Panc1 (cell line): ENCODE data around the gene SLC22A17. TPM values are rescaled to one million over a fixed set of nuclear protein-coding genes. Genes with fewer than 3 reads are reported as not detected.
A peak's percentile ranks its signal among the peaks of the same experiment; 100 is the strongest.

Source experiments
- ATAC-seq: fragments of 200-7000 bp; cut with Tn5 transposase; 2 replicates; pipeline ENCODE4 v1.9.1; 2020; ENCODE audit warnings: mild to moderate bottlenecking, moderate library complexity
- BruUV-seq: library from RNA; stranded (reverse); fragments of 400-500 nt; replicated peaks from 2 replicates; lab custom pipeline; 2021; lab: Mats Ljungman, UMichigan
- CTCF ChIA-PET: fragments of 300-600 bp; sonication (Branson Sonifier 250); formaldehyde crosslinking; loops from one replicate; lab custom pipeline; 2022; ENCODE audit warnings: antibody characterized with exemption; lab: Charles Lee
- POLR2A ChIA-PET: fragments of 300-600 bp; sonication (Branson Sonifier 250); formaldehyde crosslinking; loops from one replicate; lab custom pipeline; 2022; ENCODE audit warnings: antibody characterized with exemption; lab: Charles Lee
- DNase-seq: peaks from one replicate; pipeline ENCODE4 v3.0.0-alpha.2; 2010; ENCODE audit warnings: low read depth, low spot score
- H3K27ac ChIP-seq: 2 replicates; pipeline ENCODE4 v1.5.1; 2011; ENCODE audit warnings: mild to moderate bottlenecking, low read length, inconsistent platforms
- H3K27me3 ChIP-seq: fragments of 200-500 bp; sonication (Bioruptor generic); 2 replicates; pipeline ENCODE4 v1.6.0; 2014; ENCODE audit warnings: low read length, inconsistent platforms; ENCODE audit not compliant: control insufficient read depth, insufficient read depth
- H3K36me3 ChIP-seq: fragments of 200-500 bp; sonication (Bioruptor generic); 2 replicates; pipeline ENCODE4 v1.5.1; 2014; ENCODE audit warnings: inconsistent platforms, mild to moderate bottlenecking, low read length, moderate library complexity; ENCODE audit not compliant: control insufficient read depth, insufficient read depth
- H3K4me1 ChIP-seq: 2 replicates; pipeline ENCODE4 v1.5.1; 2011; ENCODE audit warnings: inconsistent platforms, mild to moderate bottlenecking, low read length, moderate library complexity; ENCODE audit not compliant: control insufficient read depth, insufficient read depth
- H3K4me3 ChIP-seq, 2 experiments: 2 replicates each; pipeline ENCODE4 v1.5.1; 2011 to 2012; ENCODE audit warnings: low read depth in 2 of 2, low read length in 2 of 2, mild to moderate bottlenecking in 2 of 2, inconsistent platforms in 1 of 2, moderate library complexity in 1 of 2
- H3K9me3 ChIP-seq: fragments of 200-500 bp; sonication (Bioruptor generic); 2 replicates; pipeline ENCODE4 v1.5.1; 2014; ENCODE audit warnings: low read depth, mild to moderate bottlenecking, inconsistent platforms, low read length, moderate library complexity; ENCODE audit not compliant: control insufficient read depth, insufficient read depth
- CTCF ChIP-seq: fragments of 450-650 bp; IDR thresholded peaks from 2 replicates; pipeline ENCODE4 v1.5.1; 2017; ENCODE audit warnings: mild to moderate bottlenecking
- POLR2AphosphoS5 ChIP-seq: IDR thresholded peaks from 2 replicates; pipeline ENCODE4 v1.6.1; 2012; ENCODE audit warnings: mild to moderate bottlenecking, low read depth, low read length, moderate library complexity
- REST ChIP-seq, 2 experiments: IDR thresholded peaks; 2 replicates each; pipeline ENCODE4 v1.6.1; 2011 to 2012; ENCODE audit warnings: low read depth in 2 of 2, control low read depth in 1 of 2, low read length in 1 of 2, mild to moderate bottlenecking in 1 of 2, moderate library complexity in 1 of 2; ENCODE audit not compliant: insufficient read depth in 1 of 2
- SIN3A ChIP-seq: IDR thresholded peaks from 2 replicates; pipeline ENCODE4 v1.6.1; 2012; ENCODE audit warnings: low read depth, mild to moderate bottlenecking, low read length, moderate library complexity, borderline replicate concordance; ENCODE audit not compliant: insufficient read depth
- TCF7L2 ChIP-seq: IDR thresholded peaks from 2 replicates; pipeline ENCODE4 v1.6.1; 2011; ENCODE audit warnings: mild to moderate bottlenecking, low read depth, low read length, inconsistent platforms
- in situ Hi-C: cut with HindIII; loops from 2 replicates; pipeline ENCODE4 v1.10.0; 2016; ENCODE audit warnings: low sequenced_read_pairs, low pct_unique_long_range_greater_than_20kb
- intact Hi-C: fragments of 100-400 bp; cut with micrococcal nuclease; formaldehyde crosslinking; loops from one replicate; pipeline ENCODE4 v1.10.0; 2022; ENCODE audit not compliant: unreplicated experiment
- total RNA-seq: library from RNA; stranded (reverse); gene quantifications from one replicate; pipeline ENCODE4 v1.2.1, GENCODE V29; 2021; ENCODE audit not compliant: unreplicated experiment

SLC22A17 gene
- total RNA-seq, 1 experiment from 2014 or later = 3.2 TPM

GRCh38 chr14:23361320-23361719 lies 8.6 kb upstream of the SLC22A17 start:
- TF ChIP-seq REST (IDR thresholded peaks at IDR 0.05; ENCODE audit: insufficient read depth in 1 of 2, low read depth in 2 of 2, low read length in 1 of 2) (no peak), TCF7L2 (no peak), POLR2AphosphoS5 (no peak), CTCF (no peak), SIN3A (no peak)
- in situ Hi-C loops (no loop called here), intact Hi-C loops (no loop called here)
- no peaks in the 10 kb centered on the region for H3K36me3 ChIP-seq
- no peak overlapping the region for H3K4me3 ChIP-seq
- H3K27ac ChIP-seq = no peak overlapping the region
- H3K4me1 ChIP-seq = no peaks in the 10 kb centered on the region
- no peaks in the 10 kb centered on the region; the same call in 1 of the 2 replicates for H3K27me3 ChIP-seq
- BruUV-seq = no TSS peak
- ATAC-seq = no peak
- DNase-seq = no peak
- ChIA-PET CTCF (interaction anchor here (1.0 to 1.5 kb wide), 2 partner anchors 18 to 55 kb away, joined by 3 to 7 read pairs; partner anchors contain the start of gene BCL2L2), POLR2A (no interaction called here)
- no peaks in the 10 kb centered on the region for H3K9me3 ChIP-seq

GRCh38 chr14:23360496-23360895 lies 7.8 kb upstream of the SLC22A17 start:
- no peaks in the 10 kb centered on the region for H3K4me1 ChIP-seq
- CTCF ChIA-PET = interaction anchor here (0.5 to 1.5 kb wide), 4 partner anchors 19 to 54 kb away, joined by 3 to 7 read pairs (median 4); partner anchors contain the start of gene BCL2L2
- ATAC-seq = peak; percentile 55; the same call in 1 of the 2 replicates
- H3K4me3 ChIP-seq = no peak overlapping the region
- H3K36me3 ChIP-seq = no peaks in the 10 kb centered on the region
- BruUV-seq = no TSS peak
- POLR2A ChIA-PET = no interaction called here
- H3K9me3 ChIP-seq = no peaks in the 10 kb centered on the region
- H3K27me3 ChIP-seq = peaks cover 3% of the 10 kb centered on the region; the same call in 1 of the 2 replicates
- TF ChIP-seq SIN3A (no peak), CTCF (peak; percentile 30; the same call in 1 of the 2 replicates), TCF7L2 (no peak), REST (IDR thresholded peaks at IDR 0.05; ENCODE audit: insufficient read depth in 1 of 2, low read depth in 2 of 2, low read length in 1 of 2) (no peak), POLR2AphosphoS5 (no peak)
- in situ Hi-C loops (no loop called here), intact Hi-C loops (no loop called here)
- no peak for DNase-seq
- H3K27ac ChIP-seq = no peak overlapping the region
